ENCODE measurements around the gene DHRS1.

Gene DHRS1

GRCh38 chr14:24299255-24300191 is at the start of gene DHRS1, which contains the start of gene NOP9:
DHRS1 (minus strand) TSS chr14:24299780; CDS start chr14:24299106, 674 bp downstream.
NOP9 (plus strand) TSS chr14:24299850; CDS start chr14:24299955, 105 bp downstream.
- DNase-seq (ENCODE audit: low spot score) = peak; percentile 92
- FAIRE-seq = no peak

- FAIRE-seq (no peak), DNase-seq (ENCODE audit: low spot score) (no peak)
Measured at GRCh38 chr14:24348186-24348585, 48.6 kb upstream of the DHRS1 start.

DNA sequence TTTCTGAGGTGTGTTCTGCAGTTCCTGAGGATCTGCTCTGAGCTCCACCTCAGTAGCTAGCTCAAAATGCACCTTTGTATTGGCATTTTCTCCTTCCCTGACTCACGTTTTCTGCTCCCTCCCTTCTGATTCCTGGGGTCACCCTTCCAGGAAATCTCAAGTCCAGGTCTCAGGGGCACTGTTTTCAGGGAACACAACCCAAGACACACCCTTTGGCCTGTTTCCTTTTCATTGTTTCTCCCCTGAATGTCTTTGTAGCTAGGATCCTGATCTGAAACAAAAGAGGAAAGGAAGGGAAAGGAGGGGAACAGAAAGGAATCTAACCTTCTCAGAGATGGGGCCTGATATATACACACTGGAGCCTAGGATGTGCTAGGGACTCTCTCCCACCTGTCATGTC is 47.6 kb upstream of the DHRS1 start:
- no peak for DNase-seq (ENCODE audit: low spot score)
- no peak for FAIRE-seq

GRCh38 chr14:24343795-24344660 is 44.4 kb upstream of the DHRS1 start:
- no peak for DNase-seq (ENCODE audit: low spot score)
- FAIRE-seq = no peak

DNA sequence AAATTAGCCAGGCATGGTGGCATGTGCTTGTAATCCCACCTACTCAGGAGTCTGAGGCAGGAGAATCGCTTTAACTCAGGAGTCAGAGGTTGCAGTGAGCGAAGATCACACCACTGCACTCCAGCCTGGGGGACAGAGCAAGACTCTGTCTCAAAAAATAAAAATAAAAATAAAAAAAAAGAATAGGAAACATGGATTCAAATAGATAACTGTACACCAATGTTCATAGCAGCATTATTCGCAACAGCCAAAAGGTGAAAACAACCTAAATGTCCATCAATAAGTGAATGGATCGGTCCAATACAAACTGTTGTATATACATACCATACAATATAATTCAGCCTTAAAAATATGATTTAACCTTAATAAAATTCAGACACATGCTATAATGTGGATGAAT is 43.3 kb upstream of the DHRS1 start:
- DNase-seq (ENCODE audit: low spot score) = no peak
- no peak for FAIRE-seq

GRCh38 chr14:24340606-24341005 is 41.0 kb upstream of the DHRS1 start:
- DNase-seq (ENCODE audit: low spot score) (no peak), FAIRE-seq (no peak)

DNA sequence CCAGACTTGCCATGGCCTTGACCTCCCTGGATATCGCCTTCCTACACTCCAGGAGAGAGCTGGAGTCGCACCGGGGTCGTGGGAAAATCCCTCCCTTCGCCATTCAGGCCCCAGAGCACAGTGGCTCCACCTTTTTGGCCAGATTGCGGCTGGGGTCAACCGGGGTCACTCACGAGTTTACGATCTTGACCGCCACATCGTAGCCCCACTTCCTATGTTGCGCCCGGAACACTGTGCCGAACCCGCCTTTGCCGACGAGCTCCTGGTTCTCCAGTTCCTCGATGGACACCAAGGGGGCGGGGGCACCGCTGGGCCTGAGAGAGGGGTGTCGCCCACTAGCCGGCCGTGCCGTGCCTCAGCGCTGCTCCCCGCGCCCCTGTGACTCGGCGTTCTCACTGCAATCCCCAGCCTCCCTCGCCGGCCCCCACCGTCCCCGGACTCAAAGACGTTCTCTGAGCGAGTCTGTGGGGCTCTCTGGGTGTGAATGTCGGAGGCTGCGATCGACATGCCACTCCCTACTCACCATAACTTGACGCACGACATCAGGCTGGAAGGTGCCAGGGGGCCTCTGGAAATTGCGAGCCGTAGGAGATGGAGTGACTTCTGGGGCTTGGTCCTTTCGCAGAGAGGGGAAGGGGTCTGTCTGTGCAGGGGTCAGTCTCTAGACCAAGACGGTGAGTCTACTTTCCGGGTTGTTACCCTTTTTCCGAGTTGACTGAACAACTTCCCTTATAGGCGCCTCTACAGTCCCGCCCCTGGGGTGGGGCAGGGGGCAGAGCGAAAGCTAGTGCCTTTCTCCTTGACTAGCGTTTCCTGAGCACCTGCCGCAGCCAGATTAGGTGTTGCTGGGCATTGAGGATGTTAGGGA is 39.9 kb upstream of the DHRS1 start, which contains the start of gene RIPK3:
RIPK3 (minus strand) TSS at position 708 of the 868 bp plus-strand sequence; CDS start at position 543, 165 bp downstream.
- FAIRE-seq (no peak), DNase-seq (ENCODE audit: low spot score) (no peak)

DNA sequence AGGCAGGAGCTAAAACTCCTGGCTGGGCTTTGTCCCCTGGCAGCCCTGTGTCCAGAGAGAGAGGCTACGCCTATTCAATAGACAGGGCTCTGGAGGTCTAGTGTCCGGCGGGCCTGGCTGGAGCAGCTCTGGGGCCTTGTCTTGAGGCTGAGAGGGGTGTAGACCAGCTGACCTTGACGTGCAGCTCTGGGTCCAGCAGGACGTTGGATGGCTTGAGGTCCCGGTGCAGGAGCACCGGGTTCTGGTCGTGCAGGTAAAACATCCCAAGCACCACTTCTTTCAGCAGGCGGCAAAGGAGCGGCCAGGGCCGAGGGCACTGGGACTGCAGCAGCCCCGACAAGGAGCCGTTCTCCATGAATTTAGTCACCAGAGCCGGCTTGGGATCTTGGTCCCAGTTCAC is 39.3 kb upstream of the DHRS1 start:
- DNase-seq (ENCODE audit: low spot score) (no peak), FAIRE-seq (no peak)

DNA sequence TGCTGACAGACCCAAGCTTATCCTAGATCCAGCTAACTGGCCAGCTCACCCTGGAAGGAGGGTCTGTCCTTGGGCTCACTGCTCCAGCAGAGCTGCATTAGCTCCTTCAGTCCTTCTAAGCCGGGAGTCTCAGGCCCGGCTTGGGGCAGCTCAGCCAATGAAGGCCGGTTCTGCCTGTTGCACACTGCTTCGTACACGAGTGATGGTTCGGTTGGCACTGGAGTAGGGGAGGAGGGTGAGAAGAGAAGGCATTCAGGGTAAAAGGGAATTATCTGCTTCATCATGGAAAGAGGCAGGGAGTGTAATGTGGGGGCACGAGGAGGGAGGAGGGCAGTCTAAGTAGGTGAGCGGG is 38.2 kb upstream of the DHRS1 start:
- no peak for FAIRE-seq
- DNase-seq (ENCODE audit: low spot score) = no peak

DNA sequence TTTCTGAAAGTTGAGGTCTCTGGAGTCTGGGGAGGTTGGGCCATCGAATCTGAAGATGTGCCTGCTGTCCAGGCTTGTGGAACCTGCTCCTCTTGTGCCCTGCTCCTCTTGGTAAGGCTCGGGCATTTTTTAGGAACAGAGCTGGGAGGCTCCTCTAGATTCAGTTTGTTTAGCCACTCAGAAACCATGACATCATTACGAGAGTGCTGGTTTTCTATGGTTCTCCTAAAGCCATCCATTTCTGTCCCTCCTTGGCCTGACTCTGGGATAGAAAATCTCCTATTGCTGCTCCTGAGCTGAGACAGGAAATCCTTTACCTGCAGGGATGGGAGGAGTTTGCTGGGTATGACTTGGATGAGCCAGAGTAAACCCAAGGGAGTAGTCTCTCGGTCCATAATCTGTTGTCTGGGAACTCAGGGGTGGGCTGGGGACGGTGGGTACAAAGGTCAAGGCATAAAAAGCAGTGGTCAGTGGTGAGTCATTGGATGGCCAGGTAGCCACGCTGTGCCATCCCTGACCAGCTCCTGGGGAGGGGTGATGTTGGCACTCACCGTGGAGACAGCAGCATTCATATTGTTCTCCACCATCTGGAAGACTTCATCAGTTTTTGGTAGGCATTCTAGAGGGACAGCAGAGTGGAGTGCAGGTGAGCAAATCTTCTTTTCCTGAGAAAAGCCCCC is 37.7 kb upstream of the DHRS1 start:
- DNase-seq (ENCODE audit: low spot score) (no peak), FAIRE-seq (no peak)

- DNase-seq (ENCODE audit: low spot score) (no peak), FAIRE-seq (no peak)
Measured at GRCh38 chr14:24335461-24336171, 36.0 kb upstream of the DHRS1 start.

DNA sequence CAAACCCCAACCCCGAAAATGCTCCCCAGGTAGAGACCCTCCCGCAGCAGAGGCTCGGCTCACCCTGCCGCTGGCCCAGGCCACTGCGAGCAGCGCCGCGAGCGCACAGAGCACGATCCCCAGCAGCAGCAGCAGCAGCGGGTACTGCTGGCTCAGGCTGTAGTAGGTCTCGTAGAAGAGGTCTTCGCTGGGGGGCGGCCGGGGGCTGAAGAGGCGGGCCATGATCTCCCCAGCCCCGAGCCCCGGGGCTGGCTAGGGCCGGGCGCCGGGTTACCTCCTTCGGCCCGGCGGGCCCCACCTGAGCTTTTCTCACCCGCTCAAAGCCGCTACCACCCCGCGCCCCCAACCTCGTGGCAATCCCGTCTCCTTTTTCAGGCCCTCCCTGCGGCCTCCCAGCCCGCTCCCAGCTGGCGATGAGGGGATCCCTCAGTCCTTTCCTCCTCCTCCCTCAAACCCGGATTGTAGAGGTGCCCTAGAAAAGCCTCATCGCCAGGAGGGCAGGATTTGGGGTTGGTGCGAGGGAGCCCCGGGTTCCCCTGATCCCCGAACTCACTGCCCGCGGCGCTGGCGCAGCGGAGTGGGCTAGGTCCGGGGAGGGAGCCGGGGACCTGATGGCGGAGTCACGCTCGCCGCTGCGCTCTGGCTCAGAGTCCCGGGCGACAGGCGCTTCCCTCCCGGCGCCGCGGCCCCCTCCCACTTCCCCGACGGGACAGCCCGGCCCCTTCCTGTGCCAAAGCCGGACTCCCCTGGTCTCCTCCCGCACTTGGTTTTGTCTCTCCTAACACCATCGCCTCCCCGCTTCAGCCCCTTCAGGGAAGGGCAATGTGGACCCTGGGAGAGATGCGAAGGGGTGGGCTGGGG is 35.1 kb upstream of the DHRS1 start, which contains the start of gene ADCY4:
ADCY4 (minus strand) TSS at position 641 of the 861 bp plus-strand sequence; CDS start at position 222, 419 bp downstream.
- FAIRE-seq (no peak), DNase-seq (ENCODE audit: low spot score) (no peak)

- FAIRE-seq = peak; percentile 44
Measured at GRCh38 chr14:24332268-24332993, 32.9 kb upstream of the DHRS1 start.

DNA sequence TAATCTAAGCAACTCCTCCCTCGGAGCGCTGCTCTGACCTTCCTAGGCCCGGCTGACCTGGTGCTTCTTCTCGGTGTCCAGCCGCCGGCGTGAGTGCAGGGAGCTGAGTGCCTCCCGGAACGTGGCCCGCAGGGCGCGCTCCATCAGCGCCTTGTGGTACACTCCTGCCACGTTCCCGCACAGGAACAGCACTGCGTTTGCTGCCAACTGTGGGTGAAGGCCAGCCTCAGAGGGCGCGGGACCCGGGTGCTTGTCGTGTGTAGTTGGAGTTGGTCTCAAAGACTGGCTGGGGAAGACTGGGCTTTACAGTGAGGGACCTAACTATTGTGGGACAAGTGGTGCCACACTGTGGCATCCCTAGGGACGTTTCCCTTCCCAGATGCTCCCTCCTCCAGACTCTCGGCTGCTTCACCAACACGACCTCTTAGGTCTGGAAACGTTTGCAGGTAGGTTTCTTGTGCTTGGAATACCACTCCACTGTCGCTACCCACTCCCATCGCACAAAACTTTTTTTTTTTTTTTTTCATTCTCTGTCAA is 32.2 kb upstream of the DHRS1 start:
- DNase-seq (ENCODE audit: low spot score) (no peak), FAIRE-seq (no peak)

More at GRCh38 chr14:24332268-24332993, 32.9 kb upstream of the DHRS1 start:
- peak; percentile 75 for DNase-seq (ENCODE audit: low spot score)

- DNase-seq (ENCODE audit: low spot score) = no peak
- FAIRE-seq = no peak
Measured at GRCh38 chr14:24330973-24331674, 31.5 kb upstream of the DHRS1 start.

GRCh38 chr14:24329736-24330135 is 30.2 kb upstream of the DHRS1 start:
- FAIRE-seq (no peak), DNase-seq (ENCODE audit: low spot score) (no peak)

GRCh38 chr14:24329073-24329663 is 29.6 kb upstream of the DHRS1 start:
- no peak for DNase-seq (ENCODE audit: low spot score)
- no peak for FAIRE-seq

Data from urothelium cell line (cell line).